ENCODE results near the gene MSMO1.

- no peak for TF ChIP-seq POLR2A (IDR thresholded peaks at IDR 0.05)
- TF ChIP-seq CTCF (IDR thresholded peaks at IDR 0.05) = no peak
- TF ChIP-seq POLR2AphosphoS5 (IDR thresholded peaks at IDR 0.05; ENCODE audit: insufficient read depth in 1 of 2, low read depth in 1 of 2) = no peak
These were observed 8.0 kb upstream of the MSMO1 start for GRCh38 chr4:165319509-165319908.

Measured in vagina (tissue), 2 donors.